HG03460 (cell line): Measurements from ENCODE around the gene LRRC2.
"Not testable (repeated sequence)": the region's sequence is repeated elsewhere in the genome, so short reads cannot be mapped to it uniquely, and the experiment has no call there.

Experiments used
- ATAC-seq: cut with Tn5 transposase; IDR thresholded peaks from one replicate; pipeline ENCODE4 v1.9.1; 2021; ENCODE audit not compliant: unreplicated experiment

LRRC2 gene

GRCh38 chr3:46566040-46566641, at the start of gene LRRC2:
LRRC2 (minus strand) TSS chr3:46566302; CDS start chr3:46551591, 14,711 bp downstream.
- ATAC-seq, result no peak

- ATAC-seq, result no peak
Observed at GRCh38 chr3:46615050-46615775, 49.1 kb upstream of the LRRC2 start.

DNA sequence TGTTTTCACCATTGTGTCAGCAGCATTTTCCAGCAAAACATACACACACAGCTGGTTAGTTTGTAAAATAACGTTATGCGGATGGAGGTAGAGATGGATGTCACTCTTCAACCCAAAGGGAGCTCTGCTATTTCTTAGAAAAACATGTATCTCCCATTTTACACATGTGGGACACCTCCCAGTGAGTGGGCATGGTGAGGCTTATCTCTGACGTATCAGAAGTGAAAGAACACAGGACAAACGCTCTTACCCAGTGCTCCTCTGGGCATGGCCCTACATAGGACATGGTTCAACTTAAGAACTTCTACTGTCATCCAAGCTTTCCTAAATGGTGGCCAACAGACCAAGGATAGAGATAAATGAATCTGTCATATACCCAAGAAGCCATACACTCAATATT, 48.3 kb upstream of the LRRC2 start:
- no peak for ATAC-seq

DNA sequence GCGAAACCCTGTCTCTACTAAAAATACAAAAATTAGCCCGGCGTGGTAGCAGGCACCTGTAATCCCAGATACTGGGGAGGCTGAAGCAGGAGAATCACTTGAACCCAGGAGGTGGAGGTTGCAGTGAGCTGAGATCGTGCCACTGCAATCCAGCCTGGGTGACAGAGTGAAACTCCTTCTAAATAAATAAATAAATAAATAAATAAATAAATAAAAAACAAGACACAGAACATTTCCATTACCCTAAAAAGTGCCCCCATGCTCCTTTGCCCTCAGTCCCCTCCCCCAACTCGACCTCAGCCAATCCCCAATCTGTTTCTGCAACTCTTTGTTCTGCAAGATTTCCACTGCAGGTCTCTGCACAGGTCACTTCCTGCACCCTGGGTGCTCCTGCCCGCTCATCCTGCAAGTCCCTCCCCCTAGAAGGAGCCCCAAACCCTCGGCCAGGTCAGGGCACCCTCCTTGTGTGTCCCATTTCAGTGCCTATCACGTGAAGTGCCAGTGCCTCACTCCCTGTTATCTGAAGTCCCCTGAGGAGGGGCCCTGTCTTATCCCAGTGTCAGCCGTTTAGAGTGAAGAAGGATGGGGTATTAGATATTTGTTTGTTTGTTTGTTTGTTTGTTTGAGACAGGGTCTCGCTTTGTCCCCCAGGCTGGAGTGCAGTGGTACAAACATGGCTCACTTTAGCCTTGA, 47.4 kb upstream of the LRRC2 start:
- ATAC-seq, result no peak

DNA sequence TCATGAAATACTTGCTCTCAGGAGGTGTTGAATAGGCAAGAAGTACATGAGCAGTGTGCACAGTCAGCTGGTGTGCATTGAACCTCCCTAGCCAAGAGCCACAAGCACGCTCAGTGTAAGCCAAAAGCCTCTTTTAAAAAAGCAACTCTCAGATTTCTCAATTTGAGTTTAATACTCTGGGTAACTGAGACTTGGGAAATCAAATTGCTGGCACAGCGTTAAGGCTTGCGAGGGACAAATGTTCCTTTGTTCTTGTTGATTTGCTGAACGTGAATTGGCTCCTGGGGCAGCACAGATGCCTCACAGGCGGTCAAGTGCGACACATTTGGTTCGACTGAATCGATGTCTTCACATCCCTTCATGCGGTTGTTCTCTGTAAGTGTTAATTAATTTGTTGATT, 46.2 kb upstream of the LRRC2 start, which contains the start of gene FAM240A:
Gene FAM240A, plus strand, starts transcription at position 202 of the 400 bp plus-strand sequence. Its CDS starts 159 bp downstream, at position 361.
- ATAC-seq, result no peak

DNA sequence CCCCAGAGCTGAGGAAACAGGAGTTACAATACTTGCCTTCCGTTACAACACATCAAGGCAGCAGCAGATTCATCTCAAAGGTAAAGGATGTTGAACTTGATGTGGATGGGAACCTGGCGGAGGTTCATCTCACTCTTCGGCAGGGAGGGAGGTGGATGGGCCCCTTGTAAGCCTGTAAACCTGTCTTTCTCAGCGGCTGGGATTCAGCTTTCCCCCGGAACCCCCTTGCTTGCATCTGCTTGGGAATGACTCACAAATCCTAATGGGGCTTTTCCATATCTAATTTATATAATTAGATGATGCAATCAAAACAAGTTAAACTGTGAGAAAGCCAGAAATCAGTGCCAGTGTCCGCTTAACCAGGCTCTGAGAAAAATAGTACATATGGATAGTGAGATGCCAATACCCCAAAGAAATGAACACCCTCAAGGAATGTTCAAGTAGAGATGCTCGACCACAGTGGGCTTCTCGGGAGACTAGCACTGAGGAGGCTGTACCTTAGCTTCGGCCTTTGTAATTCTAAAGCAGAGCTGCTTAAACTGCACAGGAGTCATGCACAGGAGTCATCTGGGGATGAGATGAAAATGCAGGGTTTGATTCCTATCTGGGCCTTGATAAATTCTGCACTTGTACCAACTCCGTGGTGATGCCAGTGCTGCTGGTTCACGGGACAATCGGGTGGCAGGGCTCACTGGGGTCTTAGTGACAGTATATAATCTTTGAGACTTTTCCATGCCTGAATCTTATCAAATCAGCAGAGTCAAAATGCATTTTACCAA, 44.0 kb upstream of the LRRC2 start:
- ATAC-seq, result no peak

DNA sequence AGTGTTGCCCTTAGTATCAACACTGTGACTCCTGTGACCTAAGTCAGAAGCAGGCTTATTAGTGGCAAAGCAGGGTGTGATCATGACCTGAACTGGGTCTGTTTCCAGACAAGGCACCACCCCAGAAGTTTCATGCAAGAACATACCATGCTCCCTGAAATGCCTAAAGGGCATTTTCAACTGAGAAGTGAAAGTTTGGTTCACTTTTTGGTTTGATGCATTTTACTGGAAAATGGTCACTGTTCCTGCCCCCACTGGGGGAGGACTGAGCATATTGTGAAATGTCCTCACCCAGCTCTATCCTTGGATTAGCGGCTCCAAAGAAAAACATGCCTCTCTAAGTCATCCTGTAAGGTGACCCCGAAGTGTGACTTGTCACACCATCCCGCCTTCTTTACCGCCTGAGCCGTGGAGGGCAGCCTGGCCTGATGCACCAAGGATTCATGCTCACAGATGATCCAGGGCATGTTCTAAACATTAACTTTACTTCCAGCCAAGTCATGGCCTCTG, 43.2 kb upstream of the LRRC2 start:
- no peak for ATAC-seq

DNA sequence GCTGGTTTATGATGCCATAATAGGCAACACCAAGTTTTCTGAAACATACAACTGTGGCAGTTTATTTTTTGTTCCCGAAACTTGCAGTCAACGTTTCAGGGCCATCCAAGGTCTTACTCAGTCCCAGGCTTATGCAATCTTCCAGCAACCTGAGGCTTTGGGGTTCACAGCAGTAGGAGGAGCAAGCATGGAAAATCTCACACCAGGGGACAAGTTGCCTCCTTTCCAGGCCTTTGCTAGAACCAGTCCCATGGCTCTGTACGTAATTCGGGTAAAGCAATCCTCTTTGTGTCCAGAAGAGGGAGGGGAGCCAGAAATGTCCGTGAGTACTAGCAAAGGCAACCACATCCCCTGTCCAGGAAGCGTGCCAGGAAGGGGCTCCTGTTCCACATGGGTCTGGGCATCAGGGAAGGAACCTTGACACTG, 41.5 kb upstream of the LRRC2 start:
- no peak for ATAC-seq

- no peak for ATAC-seq
Observed at GRCh38 chr3:46604127-46604526, 38.0 kb upstream of the LRRC2 start.

GRCh38 chr3:46603446-46604046, 37.4 kb upstream of the LRRC2 start:
- no peak for ATAC-seq

GRCh38 chr3:46599590-46599989, 33.5 kb upstream of the LRRC2 start:
- no peak for ATAC-seq

DNA sequence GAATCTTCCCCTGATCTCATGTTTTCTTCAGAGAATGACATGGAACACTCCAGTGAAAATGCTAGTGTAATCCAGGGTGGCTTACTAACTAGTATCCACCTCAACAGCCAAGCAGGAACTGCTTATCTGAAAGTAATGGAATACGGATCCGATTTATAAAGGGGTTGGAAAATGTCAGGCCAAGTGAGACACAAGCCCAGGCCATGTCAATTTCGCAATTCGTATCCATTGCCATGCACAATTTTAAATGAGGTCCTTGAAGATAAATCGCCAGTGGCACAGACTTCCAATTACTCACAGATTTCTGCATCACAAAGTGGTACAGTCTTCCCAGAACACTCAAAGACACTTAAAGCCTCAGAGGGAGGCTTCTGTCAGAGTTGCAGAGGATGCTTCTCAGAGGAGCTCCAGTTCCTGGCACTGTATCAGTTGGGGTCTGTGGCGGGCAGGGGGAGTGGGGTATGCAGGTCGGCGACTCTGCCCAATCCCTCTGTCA, 29.8 kb upstream of the LRRC2 start:
- ATAC-seq, result no peak

GRCh38 chr3:46594723-46595122, 28.6 kb upstream of the LRRC2 start:
- no peak for ATAC-seq

- no peak for ATAC-seq
Observed at GRCh38 chr3:46593979-46594378, 27.9 kb upstream of the LRRC2 start.

DNA sequence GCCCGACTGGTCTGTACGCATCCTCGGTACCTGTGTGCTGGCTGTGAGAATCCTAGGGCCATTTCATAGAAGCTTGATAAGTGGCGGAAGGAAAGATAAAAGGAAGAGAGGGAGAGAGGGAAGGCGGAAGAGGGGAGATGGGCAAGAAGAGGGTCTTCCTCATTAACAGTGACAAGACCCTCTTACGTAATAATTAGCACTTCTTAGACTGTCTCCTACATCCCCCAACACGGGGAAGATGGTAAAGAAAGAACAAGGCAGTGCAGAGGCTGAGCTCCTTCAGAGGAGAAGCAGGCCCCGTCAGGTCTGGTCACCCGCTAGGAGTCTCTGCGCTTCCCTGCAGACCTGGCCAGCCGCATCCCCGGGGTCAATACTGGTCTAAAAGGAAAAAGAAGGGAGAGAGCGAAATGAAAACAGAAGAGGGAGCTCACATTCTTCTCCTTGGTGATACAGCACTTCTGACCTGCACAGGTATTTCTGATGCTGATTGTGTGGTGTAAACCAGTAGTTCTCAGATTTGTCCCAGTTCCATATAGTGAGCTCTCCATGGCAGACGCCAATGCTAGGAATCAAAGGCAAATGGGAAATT, 27.3 kb upstream of the LRRC2 start:
- ATAC-seq, result no peak

DNA sequence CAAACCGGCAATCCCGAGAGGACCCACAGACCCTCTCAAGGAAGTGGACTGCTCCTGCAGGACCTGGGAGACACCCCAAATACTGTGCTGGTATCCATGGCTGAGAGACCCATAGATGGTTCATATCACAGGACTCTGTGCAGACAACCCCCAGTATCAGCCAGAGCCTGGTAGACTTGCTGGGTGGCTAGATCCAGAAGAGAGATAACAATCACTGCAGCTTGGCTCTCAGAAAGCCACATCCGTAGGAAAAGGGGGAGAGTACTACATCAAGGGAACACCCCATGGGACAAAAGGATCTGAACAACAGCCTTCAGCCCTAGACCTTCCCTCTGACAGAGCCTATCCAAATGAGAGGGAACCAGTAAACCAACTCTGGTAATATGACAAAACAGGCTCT, 21.2 kb upstream of the LRRC2 start:
- ATAC-seq, result not testable (repeated sequence)

- no peak for ATAC-seq
Observed at GRCh38 chr3:46586738-46587246, 20.7 kb upstream of the LRRC2 start.

DNA sequence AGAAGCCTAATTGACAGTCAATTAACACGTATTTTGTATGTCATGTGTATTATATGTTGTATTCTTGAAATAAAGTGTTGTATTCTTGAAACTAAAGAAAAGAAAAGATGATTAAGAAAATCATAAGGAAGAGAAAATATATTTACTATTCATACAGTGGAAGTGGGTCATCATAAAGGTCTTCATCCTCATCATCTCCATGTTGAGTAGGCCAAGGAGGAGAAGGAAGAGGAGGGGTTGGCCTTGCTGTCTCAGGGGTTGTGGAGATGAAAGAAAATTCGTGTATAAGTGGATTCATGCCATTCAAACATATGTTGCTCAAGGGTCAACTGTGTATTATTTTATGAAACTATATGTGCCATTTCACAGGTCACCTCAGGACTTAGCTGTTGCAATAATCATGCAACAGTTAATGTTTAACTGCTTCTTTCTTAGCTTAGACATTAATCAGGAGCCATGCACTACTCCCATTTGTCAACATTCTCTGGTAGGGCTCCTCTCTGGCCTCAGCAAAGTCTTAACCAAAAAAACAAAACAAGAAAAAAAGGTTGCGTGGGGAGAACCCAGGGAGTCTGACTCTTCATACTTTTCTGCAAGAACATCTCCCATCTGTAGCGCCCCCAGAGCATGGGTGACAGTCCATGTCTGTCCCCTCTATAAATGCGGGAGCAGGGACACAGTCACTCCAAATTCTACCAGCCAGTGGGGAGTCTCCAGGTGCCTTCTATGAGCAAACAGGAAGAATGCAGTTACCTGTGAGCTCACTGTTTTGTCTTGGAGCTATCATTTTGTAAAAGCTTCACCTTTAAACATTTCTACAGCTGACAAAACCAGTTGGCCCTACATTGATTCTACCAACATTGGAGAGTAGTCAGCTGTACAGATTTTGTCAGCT, 19.9 kb upstream of the LRRC2 start:
- ATAC-seq, result no peak
